DMS114 treated with DMSO at 0.1 percent for 48 hours (cell line): ENCODE measurements around the gene PTPRD.

Source experiments
- DNase-seq: peaks from one replicate; lab custom pipeline; 2025; ENCODE audit not compliant: unreplicated experiment; lab: John Stamatoyannopoulos, UW

The PTPRD gene

DNA sequence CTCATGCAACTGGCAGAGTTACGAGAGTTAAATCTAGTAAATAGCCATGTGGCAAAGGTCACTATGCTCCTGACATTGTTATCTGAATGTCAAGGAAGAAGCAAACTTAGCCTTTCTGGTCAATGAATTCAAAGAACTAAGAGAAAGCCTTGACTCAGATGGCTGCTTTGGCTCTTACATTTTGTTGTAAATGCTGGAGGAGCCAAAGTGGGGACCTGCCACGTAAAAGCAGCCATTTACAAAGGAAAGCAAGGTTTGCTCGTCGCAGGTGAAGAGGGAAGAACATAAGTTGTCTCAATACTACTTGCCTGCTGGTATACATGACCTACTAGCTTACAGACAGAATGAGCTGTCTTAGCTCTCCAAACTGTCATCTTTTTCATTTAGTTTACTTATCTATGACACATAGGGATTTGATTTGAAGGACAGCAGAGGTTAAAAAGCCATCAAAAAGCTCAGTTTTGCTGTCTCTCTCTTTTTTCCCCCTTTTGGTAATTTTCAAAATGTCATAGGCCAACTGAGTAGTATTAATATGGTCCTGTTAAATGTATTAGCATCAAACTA, 1760.4 kb downstream of the PTPRD start:
- DNase-seq, result no peak

DNA sequence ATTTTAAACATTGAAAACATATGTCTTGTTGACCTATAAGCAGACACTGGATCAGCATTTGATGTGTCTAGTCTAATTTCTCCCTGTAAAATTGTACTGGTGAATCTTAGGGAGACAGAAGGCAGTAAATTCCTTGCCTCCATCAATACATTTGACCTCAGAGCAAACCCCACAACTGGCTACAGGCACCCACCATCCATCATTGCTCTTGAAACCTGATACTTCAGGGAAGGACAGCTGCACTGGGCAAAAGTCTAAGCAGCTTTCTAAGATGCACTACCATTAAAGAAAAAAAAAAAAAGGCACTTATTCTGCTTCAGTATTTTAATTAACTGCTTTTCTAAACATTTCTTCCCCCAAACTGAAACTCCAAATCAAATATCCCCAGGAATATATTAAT, 1761.9 kb downstream of the PTPRD start:
- DNase-seq, result no peak

DNA sequence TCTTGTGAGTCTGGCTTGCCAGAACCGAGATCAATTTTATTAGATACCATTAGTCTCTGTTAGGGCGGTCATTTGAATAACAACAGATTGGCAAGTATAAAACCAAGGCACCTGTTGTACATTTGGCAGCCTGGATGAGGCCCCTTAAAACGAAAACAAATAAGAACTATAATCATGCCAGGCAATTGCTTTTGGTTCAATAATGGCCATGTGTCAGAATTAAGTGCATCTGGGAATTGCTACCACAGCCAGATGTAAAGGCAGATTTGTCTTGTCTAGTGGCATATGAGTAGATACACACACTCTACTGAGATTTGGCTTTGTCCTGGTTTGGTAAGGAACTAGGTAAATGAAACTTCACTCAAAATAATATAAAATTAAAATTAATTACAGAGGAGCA, 1767.0 kb downstream of the PTPRD start:
- no peak for DNase-seq

DNA sequence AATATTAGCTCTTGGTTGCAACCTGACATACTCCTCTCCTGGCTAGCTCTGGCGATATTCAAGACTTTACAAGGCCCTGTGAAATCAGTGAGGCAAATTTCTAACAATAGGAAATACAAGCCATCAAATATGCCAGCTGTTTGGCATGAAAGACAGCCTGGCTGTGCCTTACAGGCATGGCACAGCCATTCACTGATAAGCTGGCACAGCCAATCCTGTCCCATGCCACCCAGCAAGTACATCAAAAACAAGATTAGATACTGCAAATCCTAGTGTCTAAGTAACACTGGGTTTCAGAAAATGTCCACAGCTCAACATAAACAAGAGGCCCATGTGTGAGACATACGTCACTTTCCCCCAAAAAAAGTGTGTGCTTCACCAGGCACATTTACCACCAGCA, 1767.4 kb downstream of the PTPRD start:
- no peak for DNase-seq

GRCh38 chr9:8844549-8844948, 1768.3 kb downstream of the PTPRD start:
- DNase-seq, result no peak

DNA sequence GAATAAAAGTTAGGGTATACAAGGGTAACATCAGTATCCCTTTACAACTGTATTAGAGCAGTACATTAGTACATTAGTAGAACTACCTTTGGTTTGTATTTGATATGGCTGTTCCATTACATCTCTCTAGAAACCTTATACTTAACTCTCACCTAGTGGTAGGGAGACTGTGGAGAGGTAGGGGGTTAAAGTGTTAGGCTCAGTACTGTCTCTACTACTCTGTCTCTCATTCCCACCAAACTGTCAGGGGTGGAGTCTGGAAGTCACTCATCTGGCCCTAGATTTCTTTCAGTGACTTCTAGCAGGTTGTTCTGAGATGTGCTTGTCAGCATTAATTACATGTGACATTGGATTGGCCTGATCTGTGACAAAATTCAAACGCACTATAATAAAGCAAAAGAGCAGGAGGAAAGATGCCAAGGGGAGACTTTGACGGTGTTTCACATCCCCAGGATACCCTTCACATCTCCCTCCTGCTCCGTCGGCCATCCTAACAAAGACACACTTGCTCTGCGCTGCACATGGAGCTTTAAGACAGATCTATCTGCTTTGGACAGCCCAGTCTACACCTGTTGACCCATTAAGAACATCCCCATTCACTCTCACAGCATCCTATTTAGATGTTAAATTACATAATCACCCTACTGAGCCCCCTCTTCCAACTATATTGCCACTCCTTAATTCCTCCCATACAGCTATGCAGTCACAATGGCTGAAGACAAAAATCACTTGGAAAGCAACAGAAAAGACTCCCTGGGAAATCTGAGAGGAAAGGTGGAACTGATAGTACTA, 1770.2 kb downstream of the PTPRD start:
- DNase-seq, result no peak

GRCh38 chr9:8838136-8838535, 1774.7 kb downstream of the PTPRD start:
- DNase-seq, result no peak

DNA sequence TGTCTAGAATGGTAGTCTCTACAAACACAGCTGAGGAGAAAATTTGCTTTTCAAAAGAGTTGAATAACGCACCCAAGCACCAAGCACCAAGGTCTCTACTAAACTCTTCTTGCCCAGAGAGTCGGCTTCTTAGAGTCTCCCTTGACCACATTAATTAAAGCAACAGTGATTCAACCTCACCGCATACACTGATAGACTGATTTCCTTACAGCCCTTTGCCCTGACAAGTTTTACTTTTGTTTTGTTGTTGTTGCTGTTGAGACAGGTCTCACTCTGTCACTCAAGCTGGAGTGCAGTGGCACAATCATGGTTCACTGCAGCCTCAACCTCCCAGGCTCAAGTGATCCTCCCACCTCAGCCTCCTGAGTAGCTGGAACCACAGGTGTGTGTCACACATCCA, 1777.5 kb downstream of the PTPRD start:
- no peak for DNase-seq

DNA sequence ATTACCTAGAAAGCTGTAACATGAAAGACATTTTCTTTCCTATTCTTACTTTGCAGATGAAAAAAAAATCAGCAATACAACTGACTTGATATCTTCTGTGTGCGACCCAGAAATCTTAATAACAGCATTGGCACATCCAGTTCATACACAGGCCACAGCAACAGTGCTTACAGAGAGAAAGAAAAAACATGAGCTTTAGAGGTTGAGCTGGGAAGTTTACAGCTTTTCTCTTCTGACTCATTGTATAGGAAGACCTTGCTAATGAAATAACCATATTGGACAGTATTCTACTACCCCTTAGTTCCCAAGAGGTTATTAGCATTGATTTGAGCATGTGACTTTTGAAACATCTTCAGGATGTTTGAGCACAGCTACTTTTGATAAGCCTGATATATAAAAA, 1779.8 kb downstream of the PTPRD start:
- no peak for DNase-seq

DNA sequence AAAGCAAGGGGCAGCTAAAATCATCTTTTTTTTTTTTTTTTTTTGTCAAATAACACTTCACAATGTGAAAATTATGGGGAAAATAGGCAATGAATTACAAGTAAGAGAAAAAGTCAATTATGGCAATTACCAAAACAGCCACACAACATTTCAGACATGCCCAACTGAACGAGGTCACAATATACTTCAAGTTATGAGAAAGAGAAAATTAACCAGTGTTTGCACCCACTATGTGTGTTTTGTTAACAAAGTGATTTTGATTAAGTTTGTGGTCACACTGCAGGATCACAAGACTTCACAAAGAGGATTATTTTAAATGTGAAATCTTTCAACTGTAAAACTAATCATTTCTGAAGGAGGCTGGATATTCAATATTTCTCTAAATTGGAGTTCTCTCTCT, 1780.4 kb downstream of the PTPRD start:
- DNase-seq, result no peak

DNA sequence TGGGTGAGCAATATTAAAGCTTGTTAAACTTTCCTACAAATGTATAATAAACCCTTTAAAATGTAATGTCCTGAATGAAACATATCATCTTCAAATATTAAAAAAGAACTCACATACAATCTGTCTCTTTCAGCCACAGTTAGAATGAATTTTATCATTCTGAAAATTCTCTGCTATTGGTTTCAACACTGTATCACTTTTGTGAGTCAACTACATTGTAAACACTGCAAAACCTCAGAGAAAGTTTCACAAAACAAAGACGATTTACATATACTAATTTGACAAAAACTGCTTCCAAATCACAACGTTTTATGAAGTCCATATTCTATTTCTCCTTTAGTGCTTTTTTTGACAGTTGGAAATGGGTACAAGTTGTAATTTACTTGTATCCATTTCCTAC, 1781.2 kb downstream of the PTPRD start:
- no peak for DNase-seq

DNA sequence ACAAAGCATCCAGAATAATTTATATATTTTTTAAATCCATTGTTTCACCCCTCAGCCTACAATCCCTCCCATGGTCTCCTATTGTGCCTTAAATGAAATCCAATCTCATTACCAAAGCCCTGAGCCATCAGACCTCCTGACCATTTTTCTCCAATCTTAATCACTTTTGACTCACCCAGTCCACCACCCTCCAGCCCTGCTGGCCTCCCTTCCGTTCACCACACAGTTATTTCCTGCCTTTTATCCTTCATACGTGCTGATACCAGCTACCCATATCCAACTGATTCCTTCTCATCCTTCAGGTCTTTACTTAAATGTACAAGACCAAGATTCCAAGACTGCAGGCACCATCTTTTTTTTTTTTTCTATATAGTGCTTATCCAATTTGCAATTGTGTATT, 1786.5 kb downstream of the PTPRD start:
- DNase-seq, result no peak

DNA sequence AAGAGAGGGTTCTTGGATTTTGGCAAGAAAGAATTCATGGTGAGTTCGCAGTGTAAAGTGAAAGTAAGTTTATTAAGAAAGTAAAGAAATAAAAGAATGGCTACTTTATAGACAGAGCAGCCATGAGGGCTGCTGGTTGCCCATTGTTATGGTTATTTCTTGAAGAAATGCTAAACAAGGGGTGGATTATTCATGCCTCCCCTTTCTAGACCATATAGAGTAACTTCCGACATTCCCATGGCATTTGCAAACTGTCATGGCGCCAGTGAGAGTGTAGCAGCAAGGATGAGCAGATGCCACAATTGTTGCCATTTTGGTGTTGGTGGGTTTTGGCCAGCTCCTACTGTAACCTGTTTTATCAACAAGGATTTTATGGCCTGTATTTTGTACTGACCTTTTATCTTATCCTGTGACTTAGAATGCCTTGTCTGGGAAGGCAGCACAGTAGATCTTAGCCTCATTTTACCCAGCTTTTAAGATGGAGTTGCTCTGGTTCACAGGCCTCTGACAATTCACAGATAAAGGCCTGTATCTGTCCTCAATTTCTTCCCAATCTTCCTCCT, 1787.1 kb downstream of the PTPRD start:
- no peak for DNase-seq

GRCh38 chr9:8823131-8823895, 1789.5 kb downstream of the PTPRD start:
- DNase-seq, result no peak

DNA sequence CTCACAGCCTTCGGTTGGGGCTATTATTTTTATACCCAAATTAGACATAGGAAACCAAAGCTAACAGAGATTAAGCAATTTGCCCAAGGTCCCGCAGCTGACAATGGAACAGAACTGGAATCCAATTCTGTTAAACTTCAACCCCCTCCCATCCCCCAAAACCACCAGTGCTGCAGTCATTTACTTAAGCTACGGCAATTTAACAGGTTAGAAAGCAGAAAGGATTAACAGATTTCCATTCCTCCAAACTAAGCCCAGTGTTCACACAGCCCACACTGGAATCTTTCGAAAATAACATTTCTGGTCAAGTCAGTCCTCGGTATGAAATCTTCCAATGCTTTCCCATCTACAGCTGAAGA, 1790.2 kb downstream of the PTPRD start:
- no peak for DNase-seq

- no peak for DNase-seq
Measured at GRCh38 chr9:8821910-8822666, 1790.7 kb downstream of the PTPRD start.

GRCh38 chr9:8817335-8817734, 1795.5 kb downstream of the PTPRD start:
- no peak for DNase-seq

- DNase-seq, result no peak
Measured at GRCh38 chr9:8816361-8816760, 1796.4 kb downstream of the PTPRD start.

DNA sequence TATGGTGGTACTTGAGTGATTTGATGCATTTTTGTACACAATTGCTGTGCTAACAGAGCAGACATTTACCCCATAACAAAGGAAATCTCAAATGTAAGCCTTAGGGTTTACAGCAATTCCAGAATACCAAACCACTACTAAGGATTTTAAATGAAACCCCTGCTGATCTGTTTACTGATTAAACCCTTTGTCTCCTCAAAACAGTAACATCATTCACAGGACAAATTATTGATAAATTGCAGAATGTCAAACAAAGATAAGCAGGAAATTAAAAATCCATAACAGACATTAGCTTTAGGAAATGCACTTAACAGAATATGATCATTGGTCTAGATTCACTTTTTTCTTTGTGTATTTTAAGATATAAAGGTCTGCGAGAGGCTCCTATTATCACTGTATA, 1796.9 kb downstream of the PTPRD start:
- DNase-seq, result no peak

DNA sequence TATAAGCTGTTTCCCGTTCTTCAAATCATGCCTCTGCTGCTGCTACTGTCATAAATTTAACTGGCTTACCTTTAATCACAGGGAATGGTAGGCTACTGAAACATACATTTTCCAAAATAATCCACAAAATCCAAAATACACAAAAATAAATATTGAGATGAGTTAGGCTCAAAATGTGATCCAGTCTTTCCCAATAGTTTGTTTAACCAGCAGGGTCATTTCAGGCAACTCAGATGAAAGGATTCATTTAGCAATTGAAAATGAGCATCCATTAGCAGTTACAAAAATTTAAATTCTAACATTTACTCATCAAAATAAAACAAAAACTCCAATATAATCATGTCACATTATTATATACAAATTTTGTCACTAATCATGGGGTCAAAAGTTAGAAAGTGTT, 1797.6 kb downstream of the PTPRD start:
- DNase-seq, result no peak

DNA sequence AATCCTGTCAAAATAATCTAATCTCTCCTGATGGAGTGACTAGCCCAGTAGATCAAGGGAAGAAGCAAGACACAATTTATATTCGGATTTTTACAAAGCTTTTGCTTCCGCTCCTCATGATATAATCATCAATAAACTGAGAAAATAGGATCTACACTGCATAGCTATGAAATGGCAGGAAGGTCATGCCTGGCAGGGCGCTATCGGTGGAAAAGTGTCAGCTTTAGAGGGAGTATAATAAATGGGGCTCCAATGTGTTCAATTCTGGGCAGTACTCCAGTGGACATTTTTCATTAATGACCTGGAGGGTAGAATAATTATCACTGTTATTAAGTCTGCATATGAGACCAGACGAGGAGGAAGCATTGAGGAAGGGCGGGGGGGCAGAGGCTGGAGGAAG, 1799.9 kb downstream of the PTPRD start:
- no peak for DNase-seq
